Esophagus muscularis mucosa (tissue), 4 donors: ENCODE measurements around the gene TCEAL7. TPM values are rescaled to one million over a fixed set of nuclear protein-coding genes. Genes with fewer than 3 reads are reported as not detected.
A peak's percentile ranks its signal among the peaks of the same experiment; 100 is the strongest.

Source experiments
- DNase-seq: peaks from one replicate; pipeline ENCODE4 v3.0.0-alpha.2; 2017; ENCODE audit errors: extremely low spot score
- H3K27ac ChIP-seq, 4 donors: fragments of 200-600 bp; sonication (generic); replicated peaks in 1 of 4; 1 replicate in 3 of 4; 2 replicates in 1 of 4; pipeline ENCODE4 v1.5.1; 2016 to 2019; ENCODE audit warnings: mild to moderate bottlenecking in 1 of 4
- H3K27me3 ChIP-seq, 4 donors: fragments of 200-600 bp; sonication (generic); one replicate each; pipeline versions ENCODE4 v1.5.1 to v1.6.0; 2016 to 2019
- H3K36me3 ChIP-seq, 4 donors: fragments of 200-600 bp; sonication (generic); one replicate each; pipeline ENCODE4 v1.5.1; 2016 to 2019
- H3K4me1 ChIP-seq, 4 donors: fragments of 200-600 bp; sonication (generic); one replicate each; pipeline ENCODE4 v1.5.1; 2016 to 2019
- H3K4me3 ChIP-seq, 4 donors: fragments of 200-600 bp; sonication (generic); 1 replicate in 2 of 4; 2 replicates in 2 of 4; pipeline ENCODE4 v1.5.1; 2016 to 2019; ENCODE audit warnings: mild to moderate bottlenecking in 4 of 4, moderate library complexity in 1 of 4
- H3K9me3 ChIP-seq, 4 donors: fragments of 200-600 bp; sonication (generic); 1 replicate in 3 of 4; 2 replicates in 1 of 4; pipeline ENCODE4 v1.5.1; 2016 to 2019
- EP300 ChIP-seq: sonication (generic); formaldehyde crosslinking; IDR thresholded peaks from one replicate; pipeline ENCODE4 v1.6.1; 2017; ENCODE audit warnings: antibody characterized with exemption
- POLR2A ChIP-seq: fragments of 450-650 bp; IDR thresholded peaks from one replicate; pipeline ENCODE4 v1.6.1; 2017; ENCODE audit warnings: antibody characterized with exemption, moderate library complexity, mild to moderate bottlenecking, low read depth
- POLR2AphosphoS5 ChIP-seq, 2 donors: sonication (generic); formaldehyde crosslinking; IDR thresholded peaks; one replicate each; pipeline ENCODE4 v1.6.1; 2017; ENCODE audit warnings: antibody characterized with exemption in 2 of 2
- WGBS: methylation state at CpG from one replicate; pipeline ENCODE4 v1.1.5; 2018; 5-methylcytosine and 5-hydroxymethylcytosine counted together
- intact Hi-C: fragments of 100-400 bp; cut with DNase I; formaldehyde crosslinking; loops from one replicate; pipeline ENCODE4 v1.15.1; 2023
- total RNA-seq, 4 donors: library from RNA; depleted of rRNA; stranded (reverse); fragments of >200 nt; gene quantifications; one replicate each; pipeline versions ENCODE4 v1.1.0 to v1.2.1, GENCODE V29; 2016
- TF ChIP-seq, protein P1 (sequence below), 3 experiments: fragments of 200-600 bp in 2 of 3; fragments of 450-650 bp in 1 of 3; sonication (generic) in 2 of 3; IDR thresholded peaks; one replicate each; pipeline ENCODE4 v1.5.1; 2017 to 2019; ENCODE audit warnings: antibody characterized with exemption in 3 of 3, mild to moderate bottlenecking in 2 of 3, moderate library complexity in 1 of 3

Gene TCEAL7
- total RNA-seq, 4 donors from 2014 or later: 8.2 to 12.9 (median 10.6) TPM

DNA sequence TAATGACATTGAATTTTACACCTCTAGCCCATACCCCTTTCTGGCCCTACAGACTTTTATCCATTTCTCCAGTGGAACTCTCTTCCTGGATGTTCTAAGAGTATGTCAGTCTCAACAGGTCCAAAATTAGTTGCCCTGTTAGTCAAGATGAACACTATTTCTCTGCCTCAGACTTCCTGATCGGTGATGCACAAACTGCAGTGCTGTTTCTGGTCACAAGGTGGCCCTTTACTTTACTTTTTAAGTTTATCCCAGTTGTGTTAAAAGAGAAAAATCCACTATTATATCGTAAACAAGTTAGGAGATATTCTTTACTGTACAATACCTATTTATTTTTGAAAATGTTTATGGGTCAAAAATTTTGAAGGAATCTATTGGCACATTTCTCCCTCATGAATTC lies 13.1 kb downstream of the TCEAL7 start:
- 18% methylated on average over 2 of the region's 2 CpGs for WGBS
- no peaks in the 10 kb centered on the region for H3K36me3 ChIP-seq
- no peak for TF ChIP-seq POLR2AphosphoS5 (IDR thresholded peaks at IDR 0.05)
- TF ChIP-seq POLR2A: no peak
- TF ChIP-seq, protein P1, sequence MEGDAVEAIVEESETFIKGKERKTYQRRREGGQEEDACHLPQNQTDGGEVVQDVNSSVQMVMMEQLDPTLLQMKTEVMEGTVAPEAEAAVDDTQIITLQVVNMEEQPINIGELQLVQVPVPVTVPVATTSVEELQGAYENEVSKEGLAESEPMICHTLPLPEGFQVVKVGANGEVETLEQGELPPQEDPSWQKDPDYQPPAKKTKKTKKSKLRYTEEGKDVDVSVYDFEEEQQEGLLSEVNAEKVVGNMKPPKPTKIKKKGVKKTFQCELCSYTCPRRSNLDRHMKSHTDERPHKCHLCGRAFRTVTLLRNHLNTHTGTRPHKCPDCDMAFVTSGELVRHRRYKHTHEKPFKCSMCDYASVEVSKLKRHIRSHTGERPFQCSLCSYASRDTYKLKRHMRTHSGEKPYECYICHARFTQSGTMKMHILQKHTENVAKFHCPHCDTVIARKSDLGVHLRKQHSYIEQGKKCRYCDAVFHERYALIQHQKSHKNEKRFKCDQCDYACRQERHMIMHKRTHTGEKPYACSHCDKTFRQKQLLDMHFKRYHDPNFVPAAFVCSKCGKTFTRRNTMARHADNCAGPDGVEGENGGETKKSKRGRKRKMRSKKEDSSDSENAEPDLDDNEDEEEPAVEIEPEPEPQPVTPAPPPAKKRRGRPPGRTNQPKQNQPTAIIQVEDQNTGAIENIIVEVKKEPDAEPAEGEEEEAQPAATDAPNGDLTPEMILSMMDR (IDR thresholded peaks at IDR 0.05): peak; percentile 65 to 73 (median 71)
- TF ChIP-seq EP300: no peak
- H3K27me3 ChIP-seq: peaks cover 0 to 9% (median 3%) of the 10 kb centered on the region in 4 donors
- no peaks in the 10 kb centered on the region for H3K4me1 ChIP-seq
- H3K27ac ChIP-seq: no peak overlapping the region
- no peak for DNase-seq
- no peaks in the 10 kb centered on the region for H3K9me3 ChIP-seq
- H3K4me3 ChIP-seq: no peak overlapping the region
- intact Hi-C loops: loop anchor here (1.0 kb wide), 1 partner anchor 121 kb away; no protein-coding TSS in a partner anchor

DNA sequence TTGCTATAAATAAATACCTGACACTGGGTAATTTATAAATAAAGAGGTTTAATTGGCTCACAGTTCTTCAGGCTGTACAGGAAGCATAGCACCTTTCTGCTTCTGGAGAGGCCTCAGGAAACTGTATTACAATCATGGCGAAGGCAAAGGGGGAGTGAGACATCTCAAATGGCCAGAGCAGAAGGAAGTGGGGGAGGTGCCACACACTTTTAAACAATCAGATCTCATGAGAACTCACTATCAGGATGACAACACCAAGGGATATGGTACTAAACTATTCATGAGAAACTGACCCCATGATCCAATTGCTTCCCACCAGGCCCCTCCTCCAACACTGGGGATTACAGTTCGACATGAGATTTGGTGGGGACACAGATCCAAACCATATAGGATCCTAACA lies 14.6 kb downstream of the TCEAL7 start:
- WGBS: 66% methylated on average over 2 of the region's 2 CpGs
- no peak for DNase-seq
- intact Hi-C loops: no loop called here

DNA sequence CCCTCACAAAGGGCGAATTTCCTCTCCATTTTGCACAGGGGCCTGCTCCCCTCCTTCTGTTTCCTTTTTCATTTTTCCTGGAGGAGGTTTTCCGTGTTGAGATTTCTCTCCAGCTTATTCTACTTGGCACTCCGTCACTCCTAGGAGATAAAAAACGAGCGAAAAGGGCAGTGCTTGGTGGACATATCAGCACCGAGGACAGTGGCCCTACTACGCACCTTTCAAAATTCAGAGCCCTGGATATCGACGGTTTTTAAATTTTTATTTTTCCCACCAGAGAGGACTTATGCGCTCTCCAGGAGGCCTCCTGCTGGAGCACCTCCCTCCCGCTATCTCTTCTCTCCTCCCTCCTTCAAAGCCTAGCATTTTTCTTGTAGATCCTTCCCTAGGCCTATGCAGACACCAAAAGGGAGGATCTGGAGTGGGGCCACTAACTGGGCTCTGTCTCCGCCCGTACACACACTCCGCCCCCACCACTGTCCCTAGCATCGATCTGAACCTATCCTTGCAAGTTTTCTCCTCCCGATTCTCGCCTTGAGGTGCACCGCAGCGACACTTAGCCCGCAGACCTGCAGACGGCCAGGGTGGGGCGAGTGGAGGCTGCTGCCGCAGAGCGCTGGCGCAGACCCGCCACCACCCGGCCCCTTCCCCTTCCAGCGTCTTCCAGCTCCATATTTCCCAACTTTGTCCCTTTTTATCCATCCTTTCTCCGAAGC lies 17.8 kb downstream of the TCEAL7 start:
- intact Hi-C loops: no loop called here
- Histone ChIP-seq H3K4me3 (no peak overlapping the region), H3K9me3 (no peaks in the 10 kb centered on the region), H3K27me3 (peaks cover 0 to 14% (median 4%) of the 10 kb centered on the region in 4 donors), H3K27ac (no peak overlapping the region), H3K4me1 (no peaks in the 10 kb centered on the region), H3K36me3 (no peaks in the 10 kb centered on the region)
- TF ChIP-seq POLR2A: no peak
- no peak for TF ChIP-seq EP300
- no peak for TF ChIP-seq POLR2AphosphoS5 (IDR thresholded peaks at IDR 0.05)
- TF ChIP-seq, protein P1 (IDR thresholded peaks at IDR 0.05): no peak
- WGBS: 53% methylated on average over 29 of the region's 29 CpGs
- no peak for DNase-seq

More for the DNA sequence above, 14.6 kb downstream of the TCEAL7 start:
- Histone ChIP-seq H3K4me1 (no peaks in the 10 kb centered on the region), H3K36me3 (no peaks in the 10 kb centered on the region), H3K4me3 (no peak overlapping the region), H3K27ac (no peak overlapping the region), H3K27me3 (peaks cover 0 to 14% (median 4%) of the 10 kb centered on the region in 4 donors), H3K9me3 (no peaks in the 10 kb centered on the region)
- TF ChIP-seq POLR2A (no peak), EP300 (no peak), POLR2AphosphoS5 (IDR thresholded peaks at IDR 0.05) (no peak)
- TF ChIP-seq, protein P1 (IDR thresholded peaks at IDR 0.05): no peak

DNA sequence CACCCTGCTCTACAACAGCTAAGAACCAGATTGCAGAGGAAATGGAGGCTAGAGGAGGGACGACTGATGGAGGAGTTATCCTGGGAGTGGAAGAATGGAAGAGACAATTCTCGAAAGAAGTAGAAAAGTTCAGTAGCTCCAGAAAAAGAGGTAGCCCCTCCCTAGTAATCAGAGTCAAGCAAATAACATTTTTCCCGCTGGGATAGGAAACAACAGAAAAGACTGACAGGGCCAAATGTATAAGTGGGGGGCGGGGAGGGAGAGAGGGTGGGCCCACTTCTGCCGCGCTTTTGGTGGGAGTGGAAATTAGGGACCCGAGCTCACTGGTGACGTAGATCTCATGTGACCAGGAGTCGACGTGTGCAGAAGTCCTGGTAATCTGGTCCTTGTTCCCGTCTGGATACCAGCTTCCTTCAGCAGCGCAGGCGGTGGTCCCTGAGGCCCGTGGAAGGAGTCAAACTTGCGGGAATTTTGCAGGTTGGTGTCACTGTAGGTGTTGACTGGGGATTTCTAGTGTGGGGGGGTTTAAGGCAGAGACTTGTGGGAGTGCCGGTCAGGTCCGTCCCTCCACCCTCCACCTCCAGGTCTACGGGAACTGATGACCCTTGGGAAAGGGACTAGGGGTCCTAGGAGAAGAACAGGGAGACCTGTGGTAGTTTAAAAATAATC lies 26.2 kb downstream of the TCEAL7 start, which contains the start of gene TCEAL9:
TCEAL9 (plus strand) TSS at position 377 of the 669 bp plus-strand sequence. CDS start 1,179 bp downstream, outside the sequence.
- Histone ChIP-seq H3K27me3 (no peaks in the 10 kb centered on the region), H3K4me3 (peak within 1 kb of the TSS; percentile 64 to 76 (median 70)), H3K27ac (peak within 1 kb of the TSS; percentile 86 to 89 (median 88)), H3K36me3 (no peaks in the 10 kb centered on the region), H3K4me1 (peaks cover 0 to 12% (median 4%) of the 10 kb centered on the region in 4 donors), H3K9me3 (no peaks in the 10 kb centered on the region)
- intact Hi-C loops: loop anchor here (2.0 kb wide), 1 partner anchor 21 kb away; the partner anchor contains the start of gene BEX3
- WGBS: 27% methylated on average over 18 of the region's 18 CpGs
- TF ChIP-seq POLR2AphosphoS5 (IDR thresholded peaks at IDR 0.05) (peak; percentile 88 to 97), EP300 (no peak), POLR2A (no peak)
- TF ChIP-seq, protein P1 (IDR thresholded peaks at IDR 0.05): no peak
- peak; percentile 92 for DNase-seq
